ENCODE results near the gene DCHS1.

The DCHS1 gene

GRCh38 chr11:6640985-6641701 lies 14.5 kb downstream of the DCHS1 start:
- Histone ChIP-seq H3K9ac (ENCODE audit: low read length) (no peak overlapping the region), H3K36me3 (ENCODE audit: control insufficient read depth, low read depth, low read length) (no peaks in the 10 kb centered on the region), H3K4me1 (ENCODE audit: control insufficient read depth, low read depth, low read length) (no peaks in the 10 kb centered on the region), H3K27ac (ENCODE audit: low read length) (no peak overlapping the region), H3K27me3 (ENCODE audit: control insufficient read depth, insufficient read depth, low read length) (no peaks in the 10 kb centered on the region), H3K9me3 (ENCODE audit: control insufficient read depth, low read depth, low read length) (no peaks in the 10 kb centered on the region), H3K4me3 (ENCODE audit: low read length) (no peak overlapping the region)

DNA sequence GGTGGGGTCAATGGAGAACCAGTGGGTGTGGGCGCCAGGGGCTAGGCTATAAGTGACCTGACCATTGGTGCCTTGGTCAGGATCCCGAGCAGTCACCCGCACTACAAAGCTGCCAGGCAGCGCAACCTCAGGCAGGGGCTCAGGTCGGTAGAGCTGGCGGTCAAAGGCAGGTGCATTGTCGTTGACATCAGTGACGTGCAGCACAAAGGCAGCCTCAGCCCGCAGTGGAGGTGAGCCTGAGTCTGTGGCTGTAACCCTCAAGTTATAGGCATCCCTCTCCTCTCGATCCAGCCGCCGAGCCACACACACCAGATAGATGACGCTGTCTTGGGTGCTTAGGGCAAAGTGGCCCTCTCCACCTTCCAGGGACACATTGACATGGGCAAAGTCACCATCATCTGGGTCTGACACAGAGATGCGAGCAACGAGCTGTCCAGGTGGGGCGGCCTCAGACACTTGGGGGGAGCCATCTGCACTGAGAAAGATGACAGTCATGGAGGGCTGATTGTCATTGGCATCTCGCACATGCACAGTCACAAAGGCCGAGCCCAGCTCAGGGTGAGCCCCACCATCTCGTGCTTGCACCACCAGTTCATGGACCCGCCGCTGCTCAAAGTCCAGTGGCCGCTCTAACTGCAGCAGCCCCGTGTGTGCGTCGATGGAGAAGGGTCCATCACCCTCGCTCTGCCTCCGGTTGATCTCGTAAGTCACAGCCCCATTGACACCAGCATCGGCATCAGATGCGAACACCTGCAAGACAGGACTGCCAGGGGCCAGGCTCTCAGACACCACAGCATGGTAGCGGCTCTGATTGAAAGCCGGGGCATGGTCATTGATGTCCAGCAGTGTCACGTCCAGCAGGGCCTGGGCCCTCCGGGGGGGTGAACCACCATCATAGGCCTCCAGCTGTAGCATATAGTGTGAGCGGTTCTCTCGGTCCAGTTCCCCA lies 15.3 kb downstream of the DCHS1 start:
- Histone ChIP-seq H3K4me1 (ENCODE audit: control insufficient read depth, low read depth, low read length) (no peaks in the 10 kb centered on the region), H3K36me3 (ENCODE audit: control insufficient read depth, low read depth, low read length) (no peaks in the 10 kb centered on the region)

DNA sequence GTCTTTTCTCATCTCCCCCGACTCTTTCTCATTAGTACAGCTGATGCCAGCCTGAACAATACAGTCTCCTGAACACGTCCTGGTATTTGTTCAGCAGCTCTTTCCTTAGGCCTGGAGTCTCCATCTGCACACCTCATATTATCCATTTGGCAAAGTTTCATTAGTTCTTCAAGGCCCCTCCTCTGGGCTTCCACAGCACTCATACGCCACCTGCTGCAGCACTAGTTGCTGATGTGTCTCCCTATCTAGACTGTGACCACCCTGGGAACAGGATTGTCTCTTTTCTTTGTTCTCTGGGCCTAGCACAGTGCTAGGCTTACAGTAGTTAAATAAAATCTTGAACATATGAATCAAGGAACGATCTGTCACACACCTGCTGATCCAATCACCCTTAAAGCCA lies 17.2 kb downstream of the DCHS1 start:
- H3K9ac ChIP-seq (ENCODE audit: low read length) = no peak overlapping the region
- no peak overlapping the region for H3K27ac ChIP-seq (ENCODE audit: low read length)
- H3K4me1 ChIP-seq (ENCODE audit: control insufficient read depth, low read depth, low read length) = no peaks in the 10 kb centered on the region

More for the DNA sequence above, 15.3 kb downstream of the DCHS1 start:
- Histone ChIP-seq H3K27ac (ENCODE audit: low read length) (no peak overlapping the region), H3K4me3 (ENCODE audit: low read length) (no peak overlapping the region), H3K27me3 (ENCODE audit: control insufficient read depth, insufficient read depth, low read length) (no peaks in the 10 kb centered on the region), H3K9ac (ENCODE audit: low read length) (no peak overlapping the region), H3K9me3 (ENCODE audit: control insufficient read depth, low read depth, low read length) (no peaks in the 10 kb centered on the region)

GRCh38 chr11:6637871-6638270 lies 17.7 kb downstream of the DCHS1 start:
- H3K27ac ChIP-seq (ENCODE audit: low read length) = no peak overlapping the region
- H3K4me3 ChIP-seq (ENCODE audit: low read length) = no peak overlapping the region
- peaks cover 5% of the 10 kb centered on the region for H3K36me3 ChIP-seq (ENCODE audit: control insufficient read depth, low read depth, low read length)
- no peak overlapping the region for H3K9ac ChIP-seq (ENCODE audit: low read length)
- H3K9me3 ChIP-seq (ENCODE audit: control insufficient read depth, low read depth, low read length) = no peaks in the 10 kb centered on the region
- no peaks in the 10 kb centered on the region for H3K27me3 ChIP-seq (ENCODE audit: control insufficient read depth, insufficient read depth, low read length)
- no peaks in the 10 kb centered on the region for H3K4me1 ChIP-seq (ENCODE audit: control insufficient read depth, low read depth, low read length)

More for the DNA sequence above, 17.2 kb downstream of the DCHS1 start:
- H3K4me3 ChIP-seq (ENCODE audit: low read length) = no peak overlapping the region
- H3K9me3 ChIP-seq (ENCODE audit: control insufficient read depth, low read depth, low read length) = no peaks in the 10 kb centered on the region
- H3K36me3 ChIP-seq (ENCODE audit: control insufficient read depth, low read depth, low read length) = no peaks in the 10 kb centered on the region
- H3K27me3 ChIP-seq (ENCODE audit: control insufficient read depth, insufficient read depth, low read length) = no peaks in the 10 kb centered on the region

DNA sequence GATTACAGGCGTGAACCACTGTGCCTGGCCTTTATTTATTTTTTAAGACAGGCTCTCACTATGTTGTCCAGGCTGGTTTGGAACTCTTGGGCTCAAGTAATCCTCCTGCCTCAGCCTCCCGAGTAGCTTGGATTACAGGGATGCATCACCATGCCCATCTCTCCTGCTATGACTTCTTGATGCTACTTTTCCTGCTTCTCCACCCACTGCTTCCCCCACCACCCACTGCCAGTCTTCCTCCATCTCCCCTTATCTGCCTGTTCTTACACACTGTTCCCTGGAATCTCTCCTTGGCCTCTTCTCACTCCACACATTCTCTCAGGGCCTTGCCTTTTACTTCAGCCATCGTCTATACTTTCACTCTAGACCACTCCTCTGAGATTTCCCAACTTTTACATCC lies 19.1 kb downstream of the DCHS1 start:
- Histone ChIP-seq H3K9ac (ENCODE audit: low read length) (no peak overlapping the region), H3K27me3 (ENCODE audit: control insufficient read depth, insufficient read depth, low read length) (peaks cover 6% of the 10 kb centered on the region), H3K4me3 (ENCODE audit: low read length) (no peak overlapping the region), H3K9me3 (ENCODE audit: control insufficient read depth, low read depth, low read length) (no peaks in the 10 kb centered on the region), H3K27ac (ENCODE audit: low read length) (no peak overlapping the region), H3K36me3 (ENCODE audit: control insufficient read depth, low read depth, low read length) (peaks cover 7% of the 10 kb centered on the region), H3K4me1 (ENCODE audit: control insufficient read depth, low read depth, low read length) (no peaks in the 10 kb centered on the region)

- Histone ChIP-seq H3K4me3 (ENCODE audit: low read length) (no peak overlapping the region), H3K9me3 (ENCODE audit: control insufficient read depth, low read depth, low read length) (no peaks in the 10 kb centered on the region), H3K9ac (ENCODE audit: low read length) (no peak overlapping the region), H3K27ac (ENCODE audit: low read length) (no peak overlapping the region), H3K4me1 (ENCODE audit: control insufficient read depth, low read depth, low read length) (no peaks in the 10 kb centered on the region), H3K36me3 (ENCODE audit: control insufficient read depth, low read depth, low read length) (peaks cover 7% of the 10 kb centered on the region), H3K27me3 (ENCODE audit: control insufficient read depth, insufficient read depth, low read length) (peaks cover 18% of the 10 kb centered on the region)
Measured at GRCh38 chr11:6635082-6635932, 20.3 kb downstream of the DCHS1 start.

- H3K36me3 ChIP-seq (ENCODE audit: control insufficient read depth, low read depth, low read length) = peaks cover 7% of the 10 kb centered on the region
- no peaks in the 10 kb centered on the region for H3K4me1 ChIP-seq (ENCODE audit: control insufficient read depth, low read depth, low read length)
- no peak overlapping the region for H3K27ac ChIP-seq (ENCODE audit: low read length)
- H3K4me3 ChIP-seq (ENCODE audit: low read length) = no peak overlapping the region
- H3K9me3 ChIP-seq (ENCODE audit: control insufficient read depth, low read depth, low read length) = no peaks in the 10 kb centered on the region
- H3K27me3 ChIP-seq (ENCODE audit: control insufficient read depth, insufficient read depth, low read length) = peaks cover 26% of the 10 kb centered on the region
- H3K9ac ChIP-seq (ENCODE audit: low read length) = no peak overlapping the region
Measured at GRCh38 chr11:6634534-6634933, 21.1 kb downstream of the DCHS1 start.

- Histone ChIP-seq H3K4me1 (ENCODE audit: control insufficient read depth, low read depth, low read length) (no peaks in the 10 kb centered on the region), H3K36me3 (ENCODE audit: control insufficient read depth, low read depth, low read length) (peaks cover 7% of the 10 kb centered on the region), H3K9me3 (ENCODE audit: control insufficient read depth, low read depth, low read length) (no peaks in the 10 kb centered on the region), H3K27me3 (ENCODE audit: control insufficient read depth, insufficient read depth, low read length) (peaks cover 34% of the 10 kb centered on the region), H3K9ac (ENCODE audit: low read length) (no peak overlapping the region), H3K4me3 (ENCODE audit: low read length) (no peak overlapping the region), H3K27ac (ENCODE audit: low read length) (no peak overlapping the region)
Measured at GRCh38 chr11:6633422-6634408, 21.9 kb downstream of the DCHS1 start.

- Histone ChIP-seq H3K9me3 (ENCODE audit: control insufficient read depth, low read depth, low read length) (no peaks in the 10 kb centered on the region), H3K36me3 (ENCODE audit: control insufficient read depth, low read depth, low read length) (peaks cover 8% of the 10 kb centered on the region), H3K27ac (ENCODE audit: low read length) (no peak overlapping the region), H3K9ac (ENCODE audit: low read length) (no peak overlapping the region), H3K27me3 (ENCODE audit: control insufficient read depth, insufficient read depth, low read length) (peaks cover 34% of the 10 kb centered on the region), H3K4me3 (ENCODE audit: low read length) (no peak overlapping the region), H3K4me1 (ENCODE audit: control insufficient read depth, low read depth, low read length) (no peaks in the 10 kb centered on the region)
Measured at GRCh38 chr11:6632116-6633073, 23.2 kb downstream of the DCHS1 start.

Data from iPS-18a (cell line).